SK-N-MC (cell line): ENCODE data around the gene CASQ2.

Source experiments
- DNase-seq: peaks from one replicate; pipeline ENCODE4 v3.0.0-alpha.2; 2011; ENCODE audit warnings: low read depth, low spot score
- H3K27ac ChIP-seq: fragments of 200-600 bp; sonication (generic); 2 replicates; pipeline ENCODE4 v1.5.1; 2016; ENCODE audit warnings: mixed run types
- H3K36me3 ChIP-seq: fragments of 200-600 bp; sonication (generic); 2 replicates; pipeline ENCODE4 v1.6.1; 2017; ENCODE audit warnings: antibody characterized with exemption, low read length, mixed read lengths; ENCODE audit not compliant: insufficient read depth
- H3K4me3 ChIP-seq: fragments of 200-600 bp; sonication (generic); 2 replicates; pipeline ENCODE4 v1.5.1; 2016
- H3K9ac ChIP-seq: fragments of 200-600 bp; sonication (generic); 2 replicates; pipeline ENCODE4 v1.8.0; 2017; ENCODE audit warnings: mixed run types, mixed read lengths; ENCODE audit not compliant: insufficient read length
- H3K9me3 ChIP-seq: fragments of 200-600 bp; sonication (generic); 2 replicates; pipeline ENCODE4 v1.6.1; 2017; ENCODE audit warnings: low read depth, mild to moderate bottlenecking, antibody characterized with exemption, low read length, moderate library complexity, mixed read lengths
- EZH2 ChIP-seq: fragments of 200-600 bp; sonication (generic); IDR thresholded peaks from one replicate; pipeline ENCODE4 v1.6.1; 2017; ENCODE audit warnings: antibody characterized with exemption
- FOXP2 ChIP-seq: optimal IDR thresholded peaks from 2 replicates; pipeline ENCODE3; 2011; ENCODE audit warnings: mild to moderate bottlenecking, moderate library complexity; ENCODE audit not compliant: insufficient read depth; ENCODE audit errors: extremely low read length, control extremely low read depth
- POLR2AphosphoS5 ChIP-seq: IDR thresholded peaks from 2 replicates; pipeline ENCODE4 v1.6.1; 2012; ENCODE audit warnings: mild to moderate bottlenecking, low read depth, low read length, borderline replicate concordance

Gene CASQ2

GRCh38 chr1:115661157-115661556 lies 107.4 kb downstream of the CASQ2 start:
- peaks cover 47% of the 10 kb centered on the region; the same call in 1 of the 2 replicates for H3K36me3 ChIP-seq
- no peak overlapping the region for H3K9ac ChIP-seq
- H3K4me3 ChIP-seq = no peak overlapping the region
- H3K27ac ChIP-seq = no peak overlapping the region
- TF ChIP-seq POLR2AphosphoS5 (no peak), EZH2 (no peak), FOXP2 (no peak)
- 0 out of 2 replicates have a peak, but pooled peaks cover 3% of the 10 kb centered on the region for H3K9me3 ChIP-seq
- DNase-seq = no peak

GRCh38 chr1:115660151-115660550 lies 108.4 kb downstream of the CASQ2 start:
- H3K9me3 ChIP-seq = 0 out of 2 replicates have a peak, but pooled peaks cover 3% of the 10 kb centered on the region
- peaks cover 45% of the 10 kb centered on the region; the same call in 1 of the 2 replicates for H3K36me3 ChIP-seq
- H3K27ac ChIP-seq = no peak overlapping the region
- DNase-seq = no peak
- H3K9ac ChIP-seq = no peak overlapping the region
- TF ChIP-seq POLR2AphosphoS5 (no peak), FOXP2 (no peak), EZH2 (no peak)
- no peak overlapping the region for H3K4me3 ChIP-seq

- Histone ChIP-seq H3K9ac (no peak overlapping the region), H3K4me3 (no peak overlapping the region), H3K9me3 (0 out of 2 replicates have a peak, but pooled peaks cover 3% of the 10 kb centered on the region), H3K27ac (no peak overlapping the region), H3K36me3 (peaks cover 30% of the 10 kb centered on the region; the same call in 1 of the 2 replicates)
- TF ChIP-seq FOXP2 (no peak), EZH2 (no peak), POLR2AphosphoS5 (no peak)
- no peak for DNase-seq
These were observed 109.9 kb downstream of the CASQ2 start for GRCh38 chr1:115658646-115659045.

- H3K9me3 ChIP-seq = 0 out of 2 replicates have a peak, but pooled peaks cover 3% of the 10 kb centered on the region
- no peak overlapping the region for H3K4me3 ChIP-seq
- H3K36me3 ChIP-seq = peaks cover 37% of the 10 kb centered on the region
- no peak for TF ChIP-seq FOXP2
- TF ChIP-seq POLR2AphosphoS5 = no peak
- TF ChIP-seq EZH2 = no peak
- no peak for DNase-seq
- no peak overlapping the region for H3K27ac ChIP-seq
- H3K9ac ChIP-seq = no peak overlapping the region
These were observed 111.9 kb downstream of the CASQ2 start for GRCh38 chr1:115656461-115657077.

- H3K9me3 ChIP-seq = 0 out of 2 replicates have a peak, but pooled peaks cover 3% of the 10 kb centered on the region
- peaks cover 40% of the 10 kb centered on the region for H3K36me3 ChIP-seq
- DNase-seq = no peak
- no peak overlapping the region for H3K4me3 ChIP-seq
- H3K27ac ChIP-seq = no peak overlapping the region
- no peak overlapping the region for H3K9ac ChIP-seq
- TF ChIP-seq POLR2AphosphoS5 (no peak), FOXP2 (no peak), EZH2 (no peak)
These were observed 112.6 kb downstream of the CASQ2 start for GRCh38 chr1:115655916-115656315.

GRCh38 chr1:115655306-115655663 lies 113.2 kb downstream of the CASQ2 start:
- H3K4me3 ChIP-seq = no peak overlapping the region
- peaks cover 34% of the 10 kb centered on the region for H3K36me3 ChIP-seq
- no peak for TF ChIP-seq FOXP2
- no peak for TF ChIP-seq EZH2
- TF ChIP-seq POLR2AphosphoS5 = no peak
- DNase-seq = no peak
- no peak overlapping the region for H3K27ac ChIP-seq
- no peak overlapping the region for H3K9ac ChIP-seq
- 0 out of 2 replicates have a peak, but pooled peaks cover 3% of the 10 kb centered on the region for H3K9me3 ChIP-seq

- H3K27ac ChIP-seq = no peak overlapping the region
- no peak overlapping the region for H3K4me3 ChIP-seq
- peaks cover 33% of the 10 kb centered on the region for H3K36me3 ChIP-seq
- DNase-seq = no peak
- H3K9ac ChIP-seq = no peak overlapping the region
- no peak for TF ChIP-seq FOXP2
- TF ChIP-seq POLR2AphosphoS5 = no peak
- TF ChIP-seq EZH2 = no peak
- 0 out of 2 replicates have a peak, but pooled peaks cover 3% of the 10 kb centered on the region for H3K9me3 ChIP-seq
These were observed 113.7 kb downstream of the CASQ2 start for GRCh38 chr1:115654663-115655305.

- DNase-seq = no peak
- Histone ChIP-seq H3K27ac (no peak overlapping the region), H3K9me3 (0 out of 2 replicates have a peak, but pooled peaks cover 3% of the 10 kb centered on the region), H3K9ac (no peak overlapping the region), H3K4me3 (no peak overlapping the region), H3K36me3 (peaks cover 33% of the 10 kb centered on the region)
- no peak for TF ChIP-seq POLR2AphosphoS5
- no peak for TF ChIP-seq FOXP2
- TF ChIP-seq EZH2 = no peak
These were observed 114.4 kb downstream of the CASQ2 start for GRCh38 chr1:115654125-115654524.
